ENCODE data around the gene GNAI3.
A peak's percentile ranks its signal among the peaks of the same experiment; 100 is the strongest.

The GNAI3 gene

GRCh38 chr1:109621379-109622136 lies 73.1 kb downstream of the GNAI3 start:
- peak; percentile 34 for DNase-seq (ENCODE audit: low spot score)
- in situ Hi-C loops (cut with MboI; ENCODE audit: low sequenced_read_pairs, unreplicated experiment), result loop anchor here (5.0 kb wide), 1 partner anchor 74 kb away; the partner anchor contains the start of gene GNAI3
- TF ChIP-seq CTCF (IDR thresholded peaks at IDR 0.05; ENCODE audit: borderline replicate concordance, control extremely low read depth, extremely low read depth, insufficient read depth, missing control alignments), result no peak

- in situ Hi-C loops (cut with MboI; ENCODE audit: low sequenced_read_pairs, unreplicated experiment), result loop anchor here (5.0 kb wide), 1 partner anchor 75 kb away; the partner anchor contains the start of gene GNAI3
- TF ChIP-seq CTCF (IDR thresholded peaks at IDR 0.05; ENCODE audit: borderline replicate concordance, control extremely low read depth, extremely low read depth, insufficient read depth, missing control alignments), result no peak
- peak; percentile 17 for DNase-seq (ENCODE audit: low spot score)
These were observed 73.9 kb downstream of the GNAI3 start for GRCh38 chr1:109622137-109622892.

DNA sequence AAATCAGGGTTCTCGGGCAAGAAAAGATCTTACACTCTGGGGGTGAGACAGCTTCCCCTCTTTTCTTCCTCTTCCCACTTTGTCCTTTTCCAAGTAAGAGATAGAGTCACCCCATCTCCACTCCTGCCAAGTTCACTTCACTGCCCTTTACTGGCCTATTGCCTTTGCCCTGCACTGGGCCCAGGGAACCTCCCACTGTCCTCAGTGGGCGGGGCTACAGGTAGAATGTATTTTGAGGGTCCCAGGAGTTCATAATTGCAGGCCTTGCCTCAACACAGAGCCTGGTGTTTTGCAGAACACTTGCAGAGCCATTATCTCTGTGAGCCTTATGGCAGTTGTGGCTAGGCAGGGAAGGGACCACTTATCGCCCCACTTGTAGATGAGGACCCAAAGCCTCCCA lies 74.5 kb downstream of the GNAI3 start:
- in situ Hi-C loops (cut with MboI; ENCODE audit: low sequenced_read_pairs, unreplicated experiment), result loop anchor here (5.0 kb wide), 1 partner anchor 76 kb away; the partner anchor contains the start of gene GNAI3
- DNase-seq (ENCODE audit: low spot score), result peak; percentile 12
- TF ChIP-seq CTCF (IDR thresholded peaks at IDR 0.05; ENCODE audit: borderline replicate concordance, control extremely low read depth, extremely low read depth, insufficient read depth, missing control alignments), result no peak

- in situ Hi-C loops (cut with MboI; ENCODE audit: low sequenced_read_pairs, unreplicated experiment), result loop anchor here (5.0 kb wide), 1 partner anchor 76 kb away; the partner anchor contains the start of gene GNAI3
- DNase-seq (ENCODE audit: low spot score), result peak; percentile 25
- no peak for TF ChIP-seq CTCF (IDR thresholded peaks at IDR 0.05; ENCODE audit: borderline replicate concordance, control extremely low read depth, extremely low read depth, insufficient read depth, missing control alignments)
These were observed 75.3 kb downstream of the GNAI3 start for GRCh38 chr1:109623601-109624161.

DNA sequence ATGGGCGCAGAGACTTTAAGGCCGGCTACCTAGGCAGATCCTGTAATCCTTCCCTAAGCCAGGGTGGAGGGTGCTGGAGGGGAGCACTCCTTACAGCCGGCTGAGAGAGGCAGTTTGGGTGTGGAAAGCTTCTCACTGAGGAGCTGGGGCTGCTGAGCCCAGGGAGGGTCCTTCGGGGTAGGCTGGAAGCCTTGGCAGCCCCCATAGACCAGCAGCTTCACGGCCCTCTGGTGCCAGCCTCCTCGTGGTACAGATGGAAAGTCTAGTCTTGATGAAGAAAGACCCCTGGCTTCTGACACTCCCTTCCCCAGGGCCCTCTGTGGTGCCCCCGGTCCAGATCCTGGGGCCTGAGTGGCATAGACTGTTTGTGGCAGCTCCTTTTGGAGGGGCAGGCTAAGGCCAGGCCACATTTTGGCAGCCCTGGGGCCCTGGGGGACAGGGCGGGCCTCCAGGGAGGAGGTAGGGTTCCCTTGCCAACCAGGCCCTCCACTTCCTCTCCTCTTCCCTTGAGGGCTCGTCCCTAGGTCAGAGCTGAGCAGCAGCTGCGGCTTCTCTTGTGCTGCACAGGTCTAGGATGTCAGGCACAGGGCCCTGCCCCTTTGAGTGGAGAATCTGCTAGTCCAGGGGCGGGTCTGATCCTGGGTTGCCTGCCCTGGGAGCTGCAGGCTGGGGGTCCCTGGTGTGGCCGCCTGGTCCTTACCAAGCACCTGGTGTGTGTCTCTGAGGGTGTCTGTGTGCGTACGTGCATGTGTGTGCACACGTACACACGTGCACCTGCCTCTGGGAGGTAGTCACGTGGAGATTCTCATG lies 76.0 kb downstream of the GNAI3 start:
- peak; percentile 53 for DNase-seq (ENCODE audit: low spot score)
- in situ Hi-C loops (cut with MboI; ENCODE audit: low sequenced_read_pairs, unreplicated experiment), result loop anchor here (5.0 kb wide), 1 partner anchor 77 kb away; the partner anchor contains the start of gene GNAI3
- no peak for TF ChIP-seq CTCF (IDR thresholded peaks at IDR 0.05; ENCODE audit: borderline replicate concordance, control extremely low read depth, extremely low read depth, insufficient read depth, missing control alignments)

GRCh38 chr1:109625176-109625575 lies 76.8 kb downstream of the GNAI3 start:
- no peak for DNase-seq (ENCODE audit: low spot score)
- no peak for TF ChIP-seq CTCF (IDR thresholded peaks at IDR 0.05; ENCODE audit: borderline replicate concordance, control extremely low read depth, extremely low read depth, insufficient read depth, missing control alignments)
- in situ Hi-C loops (cut with MboI; ENCODE audit: low sequenced_read_pairs, unreplicated experiment), result no loop called here
